OCI-LY1 (cell line): ENCODE results near the gene PTPRT.

Experiments used
- H2AFZ ChIP-seq: fragments of 200-600 bp; sonication (generic), shearing (Covaris generic); 2 replicates; pipeline ENCODE4 v1.6.0; 2014; ENCODE audit warnings: antibody characterized with exemption, mild to moderate bottlenecking, low read length
- H3F3A ChIP-seq: fragments of 200-600 bp; sonication (generic), shearing (Covaris generic); 2 replicates; pipeline ENCODE4 v1.6.0; 2014; ENCODE audit warnings: mild to moderate bottlenecking, antibody characterized with exemption, low read length, moderate library complexity; ENCODE audit not compliant: insufficient read depth
- H3K27ac ChIP-seq: fragments of 200-600 bp; sonication (generic); 2 replicates; pipeline ENCODE4 v1.5.1; 2014; ENCODE audit warnings: low read length, mixed run types, mild to moderate bottlenecking, low read depth; ENCODE audit not compliant: poor library complexity, severe bottlenecking
- H3K27me3 ChIP-seq: fragments of 200-600 bp; sonication (generic); 2 replicates; pipeline ENCODE4 v1.6.0; 2014; ENCODE audit warnings: antibody characterized with exemption, mild to moderate bottlenecking, low read length, moderate library complexity; ENCODE audit not compliant: insufficient read depth
- H3K36me3 ChIP-seq: fragments of 200-600 bp; sonication (generic); 2 replicates; pipeline ENCODE4 v1.6.1; 2014; ENCODE audit warnings: mild to moderate bottlenecking, antibody characterized with exemption, low read length, moderate library complexity, mixed read lengths; ENCODE audit not compliant: insufficient read depth
- H3K4me1 ChIP-seq: fragments of 200-600 bp; sonication (generic); 2 replicates; pipeline ENCODE4 v1.5.1; 2014; ENCODE audit warnings: mild to moderate bottlenecking, low read length, moderate library complexity; ENCODE audit not compliant: insufficient read depth, severe bottlenecking
- H3K4me2 ChIP-seq: fragments of 200-600 bp; sonication (generic), shearing (Covaris generic); 2 replicates; pipeline ENCODE4 v1.6.1; 2014; ENCODE audit warnings: low read length
- H3K4me3 ChIP-seq: fragments of 200-600 bp; sonication (generic); 2 replicates; pipeline ENCODE4 v1.5.1; 2014; ENCODE audit warnings: low read length, low read depth, mild to moderate bottlenecking, mixed read lengths; ENCODE audit not compliant: poor library complexity, severe bottlenecking
- H3K79me2 ChIP-seq: fragments of 200-600 bp; shearing (Covaris generic); 2 replicates; pipeline ENCODE4 v1.6.1; 2016; ENCODE audit warnings: mixed run types, low read length, mixed read lengths; ENCODE audit not compliant: insufficient read depth
- H3K9ac ChIP-seq: fragments of 200-600 bp; sonication (generic), shearing (Covaris generic); 2 replicates; pipeline ENCODE4 v1.6.1; 2014; ENCODE audit warnings: mild to moderate bottlenecking, low read length, mixed read lengths
- H3K9me2 ChIP-seq: fragments of 200-600 bp; sonication (generic), shearing (Covaris generic); 2 replicates; pipeline ENCODE4 v1.6.1; 2014; ENCODE audit warnings: low read depth, mild to moderate bottlenecking, low read length, mixed read lengths
- H3K9me3 ChIP-seq: fragments of 200-600 bp; shearing (Covaris generic); 2 replicates; pipeline ENCODE4 v1.6.1; 2014; ENCODE audit warnings: low read length, mixed read lengths
- H4K20me1 ChIP-seq: fragments of 200-600 bp; sonication (generic), shearing (Covaris generic); 2 replicates; pipeline ENCODE4 v1.6.0; 2016; ENCODE audit warnings: mild to moderate bottlenecking, low read length; ENCODE audit not compliant: insufficient read depth
- CTCF ChIP-seq: fragments of 200-600 bp; sonication (generic), shearing (Covaris generic); IDR thresholded peaks from 2 replicates; pipeline ENCODE4 v1.5.1; 2017; ENCODE audit warnings: mild to moderate bottlenecking, antibody characterized with exemption, low read length, moderate library complexity, mixed read lengths
- EZH2 ChIP-seq: fragments of 200-600 bp; sonication (generic), shearing (Covaris generic); IDR thresholded peaks from 2 replicates; pipeline ENCODE4 v1.8.0; 2017; ENCODE audit warnings: borderline replicate concordance, mixed run types, mild to moderate bottlenecking, antibody characterized with exemption, low read length, moderate library complexity, mixed read lengths

PTPRT gene

GRCh38 chr20:43016257-43016656, 173.4 kb downstream of the PTPRT start:
- Histone ChIP-seq H3K4me2 (no peak overlapping the region), H4K20me1 (no peaks in the 10 kb centered on the region), H3K27me3 (no peaks in the 10 kb centered on the region), H3K4me1 (no peaks in the 10 kb centered on the region), H3K36me3 (no peaks in the 10 kb centered on the region), H3K9ac (no peak overlapping the region), H3K9me2 (no peaks in the 10 kb centered on the region), H2AFZ (no peak overlapping the region), H3K27ac (no peak overlapping the region), H3K9me3 (no peaks in the 10 kb centered on the region), H3K4me3 (no peak overlapping the region), H3K79me2 (no peaks in the 10 kb centered on the region), H3F3A (no peaks in the 10 kb centered on the region)
- no peak for TF ChIP-seq CTCF
- TF ChIP-seq EZH2: no peak

GRCh38 chr20:43015566-43015965, 174.1 kb downstream of the PTPRT start:
- TF ChIP-seq CTCF (no peak), EZH2 (no peak)
- H2AFZ ChIP-seq: no peak overlapping the region
- H3K27me3 ChIP-seq: no peaks in the 10 kb centered on the region
- H3K36me3 ChIP-seq: no peaks in the 10 kb centered on the region
- no peaks in the 10 kb centered on the region for H3F3A ChIP-seq
- H3K79me2 ChIP-seq: no peaks in the 10 kb centered on the region
- no peak overlapping the region for H3K4me2 ChIP-seq
- H3K4me1 ChIP-seq: no peaks in the 10 kb centered on the region
- no peaks in the 10 kb centered on the region for H3K9me3 ChIP-seq
- no peak overlapping the region for H3K9ac ChIP-seq
- H3K4me3 ChIP-seq: no peak overlapping the region
- H3K9me2 ChIP-seq: no peaks in the 10 kb centered on the region
- H4K20me1 ChIP-seq: no peaks in the 10 kb centered on the region
- no peak overlapping the region for H3K27ac ChIP-seq

DNA sequence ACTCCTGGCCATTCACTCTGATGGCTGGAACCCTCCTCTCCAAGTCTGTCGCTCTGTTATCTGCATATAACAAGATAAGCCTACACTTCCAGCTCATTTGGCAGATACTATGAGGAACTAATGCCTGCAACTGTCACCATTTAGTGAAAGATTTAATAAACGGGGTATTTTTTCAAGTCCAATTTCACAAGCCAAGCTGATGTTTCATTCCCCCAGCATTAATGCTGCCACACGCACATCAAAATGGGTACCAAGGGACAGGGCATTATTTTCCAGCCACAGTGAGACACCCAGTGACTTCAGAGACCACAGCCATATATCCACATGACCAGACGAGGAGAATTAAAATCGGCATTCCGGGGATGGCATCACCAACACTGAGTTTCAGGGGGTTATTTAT, 175.5 kb downstream of the PTPRT start:
- Histone ChIP-seq H3K27ac (no peak overlapping the region), H3K9ac (no peak overlapping the region), H3K9me2 (no peaks in the 10 kb centered on the region), H3K4me3 (no peak overlapping the region), H3K36me3 (no peaks in the 10 kb centered on the region), H3K4me1 (no peaks in the 10 kb centered on the region), H3K79me2 (no peaks in the 10 kb centered on the region), H3F3A (no peaks in the 10 kb centered on the region), H4K20me1 (no peaks in the 10 kb centered on the region), H3K27me3 (no peaks in the 10 kb centered on the region), H3K4me2 (no peak overlapping the region), H2AFZ (no peak overlapping the region), H3K9me3 (no peaks in the 10 kb centered on the region)
- no peak for TF ChIP-seq CTCF
